Activated CD8-positive, alpha-beta memory T cell treated with anti-CD3 and anti-CD28 coated beads, Interleukin-2, amount 50 U/mL, for 4 hours (primary cell): Measurements from ENCODE around the gene TMEM126B.

Source experiments
- DNase-seq: peaks from one replicate; pipeline ENCODE4 v3.0.0-alpha.2; 2020

Gene TMEM126B

GRCh38 chr11:85685820-85686459, 57.5 kb downstream of the TMEM126B start, which contains the start of gene CCDC89:
Gene CCDC89 (minus strand): TSS chr11:85686195. CDS start chr11:85686130, 65 bp downstream.
- DNase-seq: no peak
